ENCODE data around the gene ERVH48-1.

Gene ERVH48-1

GRCh38 chr21:42887326-42887725 is 38.1 kb downstream of the ERVH48-1 start:
- TF ChIP-seq SIN3A (IDR thresholded peaks at IDR 0.05; ENCODE audit: borderline replicate concordance, insufficient read depth, low read length): no peak
- no peak for TF ChIP-seq REST (IDR thresholded peaks at IDR 0.05; ENCODE audit: insufficient read depth in 1 of 2, low read depth in 2 of 2, low read length in 2 of 2)
- no peak for TF ChIP-seq POLR2AphosphoS5 (IDR thresholded peaks at IDR 0.05; ENCODE audit: low read depth, low read length)
- no peak for TF ChIP-seq FOXP2 (optimal IDR thresholded peaks at IDR 0.05; ENCODE audit: borderline replicate concordance, extremely low read depth, extremely low read length, insufficient read depth)
- TF ChIP-seq TAF1 (IDR thresholded peaks at IDR 0.05; ENCODE audit: borderline replicate concordance, insufficient read depth, low read length): no peak

GRCh38 chr21:42883921-42884320 is 41.5 kb downstream of the ERVH48-1 start:
- no peak for TF ChIP-seq SIN3A (IDR thresholded peaks at IDR 0.05; ENCODE audit: borderline replicate concordance, insufficient read depth, low read length)
- TF ChIP-seq TAF1 (IDR thresholded peaks at IDR 0.05; ENCODE audit: borderline replicate concordance, insufficient read depth, low read length): no peak
- TF ChIP-seq POLR2AphosphoS5 (IDR thresholded peaks at IDR 0.05; ENCODE audit: low read depth, low read length): no peak
- TF ChIP-seq FOXP2 (optimal IDR thresholded peaks at IDR 0.05; ENCODE audit: borderline replicate concordance, extremely low read depth, extremely low read length, insufficient read depth): no peak

- TF ChIP-seq FOXP2 (optimal IDR thresholded peaks at IDR 0.05; ENCODE audit: borderline replicate concordance, extremely low read depth, extremely low read length, insufficient read depth) (no peak), POLR2AphosphoS5 (IDR thresholded peaks at IDR 0.05; ENCODE audit: low read depth, low read length) (no peak), SIN3A (IDR thresholded peaks at IDR 0.05; ENCODE audit: borderline replicate concordance, insufficient read depth, low read length) (no peak)
Observed at GRCh38 chr21:42880352-42880751, 45.1 kb downstream of the ERVH48-1 start.

- peak; percentile 96 for TF ChIP-seq SIN3A (IDR thresholded peaks at IDR 0.05; ENCODE audit: borderline replicate concordance, insufficient read depth, low read length)
- TF ChIP-seq TAF1 (IDR thresholded peaks at IDR 0.05; ENCODE audit: borderline replicate concordance, insufficient read depth, low read length): peak; percentile 96
- TF ChIP-seq POLR2AphosphoS5 (IDR thresholded peaks at IDR 0.05; ENCODE audit: low read depth, low read length): peak; percentile 97
- peak; percentile 92 for TF ChIP-seq FOXP2 (optimal IDR thresholded peaks at IDR 0.05; ENCODE audit: borderline replicate concordance, extremely low read depth, extremely low read length, insufficient read depth)
- peak in 1 of 2 experiments; percentile 55; a peak in 3 of 4 replicates for TF ChIP-seq REST (IDR thresholded peaks at IDR 0.05; ENCODE audit: insufficient read depth in 1 of 2, low read depth in 2 of 2, low read length in 2 of 2)
Observed at GRCh38 chr21:42878993-42879787, 46.2 kb downstream of the ERVH48-1 start, which contains the start of gene WDR4. Gene WDR4 (minus strand): TSS chr21:42879539. CDS start chr21:42879495, 44 bp downstream.

- TF ChIP-seq TAF1 (IDR thresholded peaks at IDR 0.05; ENCODE audit: borderline replicate concordance, insufficient read depth, low read length): 0 out of 2 replicates have a peak, but pooled peaks have one; percentile 12
- TF ChIP-seq SIN3A (IDR thresholded peaks at IDR 0.05; ENCODE audit: borderline replicate concordance, insufficient read depth, low read length): no peak
- TF ChIP-seq FOXP2 (optimal IDR thresholded peaks at IDR 0.05; ENCODE audit: borderline replicate concordance, extremely low read depth, extremely low read length, insufficient read depth): no peak
- no peak for TF ChIP-seq POLR2AphosphoS5 (IDR thresholded peaks at IDR 0.05; ENCODE audit: low read depth, low read length)
- no peak for TF ChIP-seq REST (IDR thresholded peaks at IDR 0.05; ENCODE audit: insufficient read depth in 1 of 2, low read depth in 2 of 2, low read length in 2 of 2)
Observed at GRCh38 chr21:42878678-42878992, 46.8 kb downstream of the ERVH48-1 start.

GRCh38 chr21:42873096-42873495 is 52.3 kb downstream of the ERVH48-1 start:
- TF ChIP-seq REST (IDR thresholded peaks at IDR 0.05; ENCODE audit: insufficient read depth in 1 of 2, low read depth in 2 of 2, low read length in 2 of 2) (no peak), TAF1 (IDR thresholded peaks at IDR 0.05; ENCODE audit: borderline replicate concordance, insufficient read depth, low read length) (no peak), FOXP2 (optimal IDR thresholded peaks at IDR 0.05; ENCODE audit: borderline replicate concordance, extremely low read depth, extremely low read length, insufficient read depth) (no peak), POLR2AphosphoS5 (IDR thresholded peaks at IDR 0.05; ENCODE audit: low read depth, low read length) (no peak), SIN3A (IDR thresholded peaks at IDR 0.05; ENCODE audit: borderline replicate concordance, insufficient read depth, low read length) (no peak)
